Measurements from ENCODE around the gene KCTD17.

The KCTD17 gene

GRCh38 chr22:37101311-37102066 is 49.9 kb downstream of the KCTD17 start:
- TF ChIP-seq TAF1 (IDR thresholded peaks at IDR 0.05; ENCODE audit: low read depth) (no peak), REST (IDR thresholded peaks at IDR 0.05; ENCODE audit: low read depth) (no peak), ZBTB7A (IDR thresholded peaks at IDR 0.05; ENCODE audit: low read depth) (no peak), TEAD4 (IDR thresholded peaks at IDR 0.05) (no peak), FOXM1 (IDR thresholded peaks at IDR 0.05; ENCODE audit: borderline replicate concordance, low read depth) (no peak), NFIC (IDR thresholded peaks at IDR 0.05) (no peak), USF1 (IDR thresholded peaks at IDR 0.05) (no peak), TCF12 (IDR thresholded peaks at IDR 0.05; ENCODE audit: low read depth) (no peak), EP300 (IDR thresholded peaks at IDR 0.05; ENCODE audit: borderline replicate concordance) (no peak), EGR1 (IDR thresholded peaks at IDR 0.05) (no peak), MAX (IDR thresholded peaks at IDR 0.05) (no peak), YY1 (IDR thresholded peaks at IDR 0.05; ENCODE audit: low read depth) (no peak), RAD21 (IDR thresholded peaks at IDR 0.05; ENCODE audit: low read depth) (no peak)

- no peak for TF ChIP-seq YY1 (IDR thresholded peaks at IDR 0.05; ENCODE audit: low read depth)
- no peak for TF ChIP-seq CREB1 (IDR thresholded peaks at IDR 0.05; ENCODE audit: low read depth)
Observed at GRCh38 chr22:37103151-37103550, 51.6 kb downstream of the KCTD17 start.

GRCh38 chr22:37103656-37104452 is 52.3 kb downstream of the KCTD17 start:
- TF ChIP-seq TCF12 (IDR thresholded peaks at IDR 0.05; ENCODE audit: low read depth) (no peak), EGR1 (IDR thresholded peaks at IDR 0.05) (no peak), FOXM1 (IDR thresholded peaks at IDR 0.05; ENCODE audit: borderline replicate concordance, low read depth) (no peak), ZBTB7A (IDR thresholded peaks at IDR 0.05; ENCODE audit: low read depth) (no peak), MAX (IDR thresholded peaks at IDR 0.05) (no peak), REST (IDR thresholded peaks at IDR 0.05; ENCODE audit: low read depth) (no peak), RAD21 (IDR thresholded peaks at IDR 0.05; ENCODE audit: low read depth) (no peak), TEAD4 (IDR thresholded peaks at IDR 0.05) (no peak), CREB1 (IDR thresholded peaks at IDR 0.05; ENCODE audit: low read depth) (no peak), YY1 (IDR thresholded peaks at IDR 0.05; ENCODE audit: low read depth) (no peak), TAF1 (IDR thresholded peaks at IDR 0.05; ENCODE audit: low read depth) (no peak), CEBPB (IDR thresholded peaks at IDR 0.05) (no peak)

GRCh38 chr22:37105154-37105553 is 53.6 kb downstream of the KCTD17 start:
- TF ChIP-seq EP300 (IDR thresholded peaks at IDR 0.05; ENCODE audit: borderline replicate concordance) (no peak), ZBTB7A (IDR thresholded peaks at IDR 0.05; ENCODE audit: low read depth) (no peak), TAF1 (IDR thresholded peaks at IDR 0.05; ENCODE audit: low read depth) (no peak), EGR1 (IDR thresholded peaks at IDR 0.05) (no peak), RAD21 (IDR thresholded peaks at IDR 0.05; ENCODE audit: low read depth) (no peak), MAX (IDR thresholded peaks at IDR 0.05) (no peak), USF1 (IDR thresholded peaks at IDR 0.05) (no peak), REST (IDR thresholded peaks at IDR 0.05; ENCODE audit: low read depth) (no peak), CREB1 (IDR thresholded peaks at IDR 0.05; ENCODE audit: low read depth) (no peak), YY1 (IDR thresholded peaks at IDR 0.05; ENCODE audit: low read depth) (no peak), FOXM1 (IDR thresholded peaks at IDR 0.05; ENCODE audit: borderline replicate concordance, low read depth) (no peak), TCF12 (IDR thresholded peaks at IDR 0.05; ENCODE audit: low read depth) (no peak), NFIC (IDR thresholded peaks at IDR 0.05) (no peak), CEBPB (IDR thresholded peaks at IDR 0.05) (no peak), TEAD4 (IDR thresholded peaks at IDR 0.05) (no peak)

All from Ishikawa (cell line).